ENCODE results near the gene KHNYN.

KHNYN gene

GRCh38 chr14:24401810-24402702 lies 27.7 kb upstream of the KHNYN start:
- no peak overlapping the region for H3K4me3 ChIP-seq (ENCODE audit: low read length)
- no peaks in the 10 kb centered on the region for H3K9me3 ChIP-seq (ENCODE audit: control insufficient read depth, insufficient read depth, low read length)
- H3K27ac ChIP-seq (ENCODE audit: low read length): no peak overlapping the region
- DNase-seq (ENCODE audit: low read depth, low spot score): no peak
- no peaks in the 10 kb centered on the region; the same call in 1 of the 2 replicates for H3K36me3 ChIP-seq (ENCODE audit: control insufficient read depth, insufficient read depth, low read length)
- no CpG with 5 or more reads among the region's 9 CpGs for WGBS (ENCODE audit: insufficient coverage, insufficient read length)
- H3K4me1 ChIP-seq (ENCODE audit: control insufficient read depth, insufficient read depth, low read length): peaks cover 2% of the 10 kb centered on the region; the same call in 1 of the 2 replicates
- no peaks in the 10 kb centered on the region for H3K27me3 ChIP-seq (ENCODE audit: control insufficient read depth, insufficient read depth, low read length)

GRCh38 chr14:24403294-24403998 lies 26.3 kb upstream of the KHNYN start:
- H3K27ac ChIP-seq (ENCODE audit: low read length): no peak overlapping the region
- H3K9me3 ChIP-seq (ENCODE audit: control insufficient read depth, insufficient read depth, low read length): no peaks in the 10 kb centered on the region
- no peak overlapping the region for H3K4me3 ChIP-seq (ENCODE audit: low read length)
- H3K4me1 ChIP-seq (ENCODE audit: control insufficient read depth, insufficient read depth, low read length): no peaks in the 10 kb centered on the region
- no peaks in the 10 kb centered on the region for H3K27me3 ChIP-seq (ENCODE audit: control insufficient read depth, insufficient read depth, low read length)
- DNase-seq (ENCODE audit: low read depth, low spot score): no peak
- WGBS (ENCODE audit: insufficient coverage, insufficient read length): no CpG with 5 or more reads among the region's 7 CpGs
- H3K36me3 ChIP-seq (ENCODE audit: control insufficient read depth, insufficient read depth, low read length): no peaks in the 10 kb centered on the region; the same call in 1 of the 2 replicates

- H3K9me3 ChIP-seq (ENCODE audit: control insufficient read depth, insufficient read depth, low read length): no peaks in the 10 kb centered on the region
- H3K4me3 ChIP-seq (ENCODE audit: low read length): no peak overlapping the region
- H3K36me3 ChIP-seq (ENCODE audit: control insufficient read depth, insufficient read depth, low read length): no peaks in the 10 kb centered on the region; the same call in 1 of the 2 replicates
- H3K27me3 ChIP-seq (ENCODE audit: control insufficient read depth, insufficient read depth, low read length): no peaks in the 10 kb centered on the region
- no peaks in the 10 kb centered on the region for H3K4me1 ChIP-seq (ENCODE audit: control insufficient read depth, insufficient read depth, low read length)
- no peak for DNase-seq (ENCODE audit: low read depth, low spot score)
- no CpG with 5 or more reads among the region's 4 CpGs for WGBS (ENCODE audit: insufficient coverage, insufficient read length)
- H3K27ac ChIP-seq (ENCODE audit: low read length): no peak overlapping the region
Observed at GRCh38 chr14:24404814-24405213, 24.9 kb upstream of the KHNYN start.

- H3K9me3 ChIP-seq (ENCODE audit: control insufficient read depth, insufficient read depth, low read length): no peaks in the 10 kb centered on the region
- H3K4me3 ChIP-seq (ENCODE audit: low read length): no peak overlapping the region
- no peaks in the 10 kb centered on the region; the same call in 1 of the 2 replicates for H3K36me3 ChIP-seq (ENCODE audit: control insufficient read depth, insufficient read depth, low read length)
- no peaks in the 10 kb centered on the region for H3K4me1 ChIP-seq (ENCODE audit: control insufficient read depth, insufficient read depth, low read length)
- no peak overlapping the region for H3K27ac ChIP-seq (ENCODE audit: low read length)
- no CpG with 5 or more reads among the region's 6 CpGs for WGBS (ENCODE audit: insufficient coverage, insufficient read length)
- no peaks in the 10 kb centered on the region for H3K27me3 ChIP-seq (ENCODE audit: control insufficient read depth, insufficient read depth, low read length)
- no peak for DNase-seq (ENCODE audit: low read depth, low spot score)
Observed at GRCh38 chr14:24406416-24406815, 23.3 kb upstream of the KHNYN start.

GRCh38 chr14:24407608-24408325 lies 22.0 kb upstream of the KHNYN start:
- H3K9me3 ChIP-seq (ENCODE audit: control insufficient read depth, insufficient read depth, low read length): no peaks in the 10 kb centered on the region
- no peak overlapping the region for H3K4me3 ChIP-seq (ENCODE audit: low read length)
- H3K27me3 ChIP-seq (ENCODE audit: control insufficient read depth, insufficient read depth, low read length): no peaks in the 10 kb centered on the region
- no peaks in the 10 kb centered on the region; the same call in 1 of the 2 replicates for H3K36me3 ChIP-seq (ENCODE audit: control insufficient read depth, insufficient read depth, low read length)
- H3K4me1 ChIP-seq (ENCODE audit: control insufficient read depth, insufficient read depth, low read length): peaks cover 2% of the 10 kb centered on the region; the same call in 1 of the 2 replicates
- no peak for DNase-seq (ENCODE audit: low read depth, low spot score)
- H3K27ac ChIP-seq (ENCODE audit: low read length): no peak overlapping the region
- no CpG with 5 or more reads among the region's 18 CpGs for WGBS (ENCODE audit: insufficient coverage, insufficient read length)

GRCh38 chr14:24408764-24409163 lies 21.0 kb upstream of the KHNYN start:
- WGBS (ENCODE audit: insufficient coverage, insufficient read length): no CpG with 5 or more reads among the region's 3 CpGs
- Histone ChIP-seq H3K4me3 (ENCODE audit: low read length) (no peak overlapping the region), H3K27ac (ENCODE audit: low read length) (no peak overlapping the region), H3K27me3 (ENCODE audit: control insufficient read depth, insufficient read depth, low read length) (no peaks in the 10 kb centered on the region), H3K36me3 (ENCODE audit: control insufficient read depth, insufficient read depth, low read length) (no peaks in the 10 kb centered on the region; the same call in 1 of the 2 replicates), H3K4me1 (ENCODE audit: control insufficient read depth, insufficient read depth, low read length) (peaks cover 2% of the 10 kb centered on the region; the same call in 1 of the 2 replicates), H3K9me3 (ENCODE audit: control insufficient read depth, insufficient read depth, low read length) (no peaks in the 10 kb centered on the region)
- no peak for DNase-seq (ENCODE audit: low read depth, low spot score)

- Histone ChIP-seq H3K27ac (ENCODE audit: low read length) (no peak overlapping the region), H3K9me3 (ENCODE audit: control insufficient read depth, insufficient read depth, low read length) (no peaks in the 10 kb centered on the region), H3K27me3 (ENCODE audit: control insufficient read depth, insufficient read depth, low read length) (no peaks in the 10 kb centered on the region), H3K36me3 (ENCODE audit: control insufficient read depth, insufficient read depth, low read length) (peaks cover 4% of the 10 kb centered on the region; the same call in 1 of the 2 replicates), H3K4me3 (ENCODE audit: low read length) (no peak overlapping the region), H3K4me1 (ENCODE audit: control insufficient read depth, insufficient read depth, low read length) (peaks cover 2% of the 10 kb centered on the region; the same call in 1 of the 2 replicates)
- no CpG with 5 or more reads among the region's 6 CpGs for WGBS (ENCODE audit: insufficient coverage, insufficient read length)
- DNase-seq (ENCODE audit: low read depth, low spot score): no peak
Observed at GRCh38 chr14:24409192-24409591, 20.6 kb upstream of the KHNYN start.

GRCh38 chr14:24409956-24410355 lies 19.8 kb upstream of the KHNYN start:
- Histone ChIP-seq H3K36me3 (ENCODE audit: control insufficient read depth, insufficient read depth, low read length) (peaks cover 10% of the 10 kb centered on the region), H3K4me3 (ENCODE audit: low read length) (no peak overlapping the region), H3K27me3 (ENCODE audit: control insufficient read depth, insufficient read depth, low read length) (no peaks in the 10 kb centered on the region), H3K27ac (ENCODE audit: low read length) (no peak overlapping the region), H3K4me1 (ENCODE audit: control insufficient read depth, insufficient read depth, low read length) (peaks cover 2% of the 10 kb centered on the region; the same call in 1 of the 2 replicates), H3K9me3 (ENCODE audit: control insufficient read depth, insufficient read depth, low read length) (no peaks in the 10 kb centered on the region)
- WGBS (ENCODE audit: insufficient coverage, insufficient read length): no CpG with 5 or more reads among the region's 10 CpGs
- no peak for DNase-seq (ENCODE audit: low read depth, low spot score)

- peaks cover 2% of the 10 kb centered on the region; the same call in 1 of the 2 replicates for H3K4me1 ChIP-seq (ENCODE audit: control insufficient read depth, insufficient read depth, low read length)
- no peak overlapping the region for H3K27ac ChIP-seq (ENCODE audit: low read length)
- DNase-seq (ENCODE audit: low read depth, low spot score): no peak
- no peak overlapping the region for H3K4me3 ChIP-seq (ENCODE audit: low read length)
- no peaks in the 10 kb centered on the region for H3K9me3 ChIP-seq (ENCODE audit: control insufficient read depth, insufficient read depth, low read length)
- H3K36me3 ChIP-seq (ENCODE audit: control insufficient read depth, insufficient read depth, low read length): peaks cover 14% of the 10 kb centered on the region
- WGBS (ENCODE audit: insufficient coverage, insufficient read length): no CpG with 5 or more reads among the region's 16 CpGs
- no peaks in the 10 kb centered on the region for H3K27me3 ChIP-seq (ENCODE audit: control insufficient read depth, insufficient read depth, low read length)
Observed at GRCh38 chr14:24411443-24412389, 18.0 kb upstream of the KHNYN start.

Measured in iPS DF 6.9 (cell line).